Tibial artery (tissue), 4 donors: ENCODE results near the gene TAF9.
"Not testable (repeated sequence)": the region's sequence is repeated elsewhere in the genome, so short reads cannot be mapped to it uniquely, and the experiment has no call there.

ENCODE experiments used
- DNase-seq, 2 donors: peaks; one replicate each; pipeline ENCODE4 v3.0.0-alpha.2; 2019
- H3K27ac ChIP-seq, 2 donors: fragments of 200-600 bp; sonication (generic) in 1 of 2; 1 replicate in 1 of 2; 2 replicates in 1 of 2; pipeline ENCODE4 v1.5.1; 2018 to 2019; ENCODE audit warnings: mild to moderate bottlenecking in 1 of 2
- H3K27me3 ChIP-seq, 2 donors: fragments of 200-600 bp; sonication (generic) in 1 of 2; one replicate each; pipeline versions ENCODE4 v1.5.1 to v1.6.0; 2016 to 2019
- H3K36me3 ChIP-seq, 3 donors: fragments of 200-600 bp; sonication (generic) in 2 of 3; one replicate each; pipeline ENCODE4 v1.5.1; 2016 to 2019; ENCODE audit warnings: mild to moderate bottlenecking in 2 of 3
- H3K4me1 ChIP-seq, 4 donors: fragments of 200-600 bp; sonication (generic) in 2 of 4; 1 replicate in 3 of 4; 2 replicates in 1 of 4; pipeline ENCODE4 v1.5.1; 2016 to 2019
- H3K4me3 ChIP-seq, 2 donors: fragments of 200-600 bp; sonication (generic) in 1 of 2; 1 replicate in 1 of 2; 2 replicates in 1 of 2; pipeline ENCODE4 v1.5.1; 2018 to 2019; ENCODE audit warnings: mild to moderate bottlenecking in 2 of 2
- H3K9me3 ChIP-seq, 3 donors: fragments of 200-600 bp; sonication (generic) in 1 of 3; one replicate each; pipeline ENCODE4 v1.5.1; 2016 to 2019
- CTCF ChIP-seq, 2 experiments: fragments of 200-600 bp in 1 of 2; fragments of 450-650 bp in 1 of 2; IDR thresholded peaks; one replicate each; pipeline ENCODE4 v1.5.1; 2017 to 2019; ENCODE audit warnings: antibody characterized with exemption in 2 of 2, mild to moderate bottlenecking in 1 of 2, moderate library complexity in 1 of 2
- intact Hi-C: fragments of 100-400 bp; cut with DNase I; formaldehyde crosslinking; loops from one replicate; pipeline ENCODE4 v1.15.0; 2023; ENCODE audit warnings: low total_unique reads

The TAF9 gene

GRCh38 chr5:69334793-69335268 lies 34.5 kb downstream of the TAF9 start:
- intact Hi-C loops = no loop called here
- Histone ChIP-seq H3K4me3 (peak overlapping the region in 1 of 2 donors; percentile 26), H3K4me1 (peaks cover 0 to 24% (median 4%) of the 10 kb centered on the region in 4 donors), H3K36me3 (no peaks in the 10 kb centered on the region), H3K9me3 (no peaks in the 10 kb centered on the region), H3K27me3 (no peaks in the 10 kb centered on the region), H3K27ac (peak overlapping the region in 1 of 2 donors; percentile 23)
- DNase-seq = peak; percentile 88 to 89
- peak; percentile 66 to 75 for TF ChIP-seq CTCF (IDR thresholded peaks at IDR 0.05)

- H3K27ac ChIP-seq, DNase-seq, H3K27me3 ChIP-seq, H3K4me3 ChIP-seq, H3K9me3 ChIP-seq, H3K36me3 ChIP-seq, intact Hi-C loops: not testable (repeated sequence)
- peaks cover 0 to 24% (median 4%) of the 10 kb centered on the region in 4 donors for H3K4me1 ChIP-seq
These were observed 35.5 kb downstream of the TAF9 start for GRCh38 chr5:69333668-69334315.

- Histone ChIP-seq H3K27me3 (no peaks in the 10 kb centered on the region), H3K4me3 (peak overlapping the region; percentile 57 to 82), H3K36me3 (no peaks in the 10 kb centered on the region), H3K27ac (peak overlapping the region; percentile 68 to 72), H3K9me3 (no peaks in the 10 kb centered on the region), H3K4me1 (peaks cover 0 to 24% (median 4%) of the 10 kb centered on the region in 4 donors)
- no peak for TF ChIP-seq CTCF (IDR thresholded peaks at IDR 0.05)
- no peak for DNase-seq
- intact Hi-C loops = no loop called here
These were observed 37.5 kb downstream of the TAF9 start for GRCh38 chr5:69331528-69332445.

- Histone ChIP-seq H3K27me3 (no peaks in the 10 kb centered on the region), H3K4me1 (peaks cover 0 to 22% (median 4%) of the 10 kb centered on the region in 4 donors), H3K9me3 (no peaks in the 10 kb centered on the region), H3K27ac (no peak overlapping the region), H3K4me3 (no peak overlapping the region), H3K36me3 (no peaks in the 10 kb centered on the region)
- no peak for DNase-seq
- intact Hi-C loops = no loop called here
- TF ChIP-seq CTCF (IDR thresholded peaks at IDR 0.05) = no peak
These were observed 39.3 kb downstream of the TAF9 start for GRCh38 chr5:69329905-69330489.

GRCh38 chr5:69326365-69326764 lies 43.0 kb downstream of the TAF9 start:
- no peak for DNase-seq
- intact Hi-C loops = no loop called here
- Histone ChIP-seq H3K9me3 (no peaks in the 10 kb centered on the region), H3K4me1 (no peaks in the 10 kb centered on the region), H3K36me3 (no peaks in the 10 kb centered on the region), H3K27me3 (no peaks in the 10 kb centered on the region), H3K27ac (no peak overlapping the region), H3K4me3 (no peak overlapping the region)
- TF ChIP-seq CTCF (IDR thresholded peaks at IDR 0.05) = no peak
